Epithelial cell of esophagus (primary cell): ENCODE results near the gene TTYH3.
A peak's percentile ranks its signal among the peaks of the same experiment; 100 is the strongest.
"Not testable (repeated sequence)": the region's sequence is repeated elsewhere in the genome, so short reads cannot be mapped to it uniquely, and the experiment has no call there.

Experiments
- DNase-seq: peaks from one replicate; pipeline ENCODE4 v3.0.0; 2010; ENCODE audit warnings: low read depth
- H3K4me3 ChIP-seq: 2 replicates; pipeline ENCODE4 v1.5.1; 2011; ENCODE audit warnings: mild to moderate bottlenecking, low read length, control low read depth
- CTCF ChIP-seq: IDR thresholded peaks from 2 replicates; pipeline ENCODE4 v1.5.1; 2011; ENCODE audit warnings: low read depth, mild to moderate bottlenecking, low read length, control low read depth, inconsistent platforms; ENCODE audit not compliant: insufficient read depth; ENCODE audit errors: missing control alignments

TTYH3 gene

GRCh38 chr7:2668401-2668800 lies 36.6 kb downstream of the TTYH3 start:
- no peak for TF ChIP-seq CTCF
- H3K4me3 ChIP-seq = no peak overlapping the region
- DNase-seq = no peak

- H3K4me3 ChIP-seq = no peak overlapping the region
- no peak for DNase-seq
- TF ChIP-seq CTCF = no peak
These were observed 38.4 kb downstream of the TTYH3 start for GRCh38 chr7:2670171-2670570.

- DNase-seq = peak; percentile 58
- peak; percentile 81 for TF ChIP-seq CTCF
These were observed 39.1 kb downstream of the TTYH3 start for GRCh38 chr7:2670720-2671391.

GRCh38 chr7:2673214-2673613 lies 41.4 kb downstream of the TTYH3 start:
- H3K4me3 ChIP-seq, DNase-seq: not testable (repeated sequence)

More at GRCh38 chr7:2670720-2671391, 39.1 kb downstream of the TTYH3 start:
- H3K4me3 ChIP-seq = no peak overlapping the region

- no peak for DNase-seq
- TF ChIP-seq CTCF = no peak
- H3K4me3 ChIP-seq = no peak overlapping the region
These were observed 42.1 kb downstream of the TTYH3 start for GRCh38 chr7:2673934-2674333.

GRCh38 chr7:2675256-2675764 lies 43.5 kb downstream of the TTYH3 start:
- DNase-seq = no peak
- no peak overlapping the region for H3K4me3 ChIP-seq
- no peak for TF ChIP-seq CTCF

GRCh38 chr7:2676576-2676975 lies 44.8 kb downstream of the TTYH3 start:
- DNase-seq, H3K4me3 ChIP-seq: not testable (repeated sequence)

GRCh38 chr7:2678454-2678853 lies 46.7 kb downstream of the TTYH3 start:
- not testable (repeated sequence) for H3K4me3 ChIP-seq, DNase-seq

GRCh38 chr7:2679135-2680127 lies 47.6 kb downstream of the TTYH3 start:
- not testable (repeated sequence) for H3K4me3 ChIP-seq, DNase-seq
